Activated B cell treated with CpG ODN at 0.5 μM for 24 hours (primary cell): ENCODE results near the gene ARFGAP1. TPM values are rescaled to one million over a fixed set of nuclear protein-coding genes. Genes with fewer than 3 reads are reported as not detected.

Experiments
- ATAC-seq: fragments of 200-7000 bp; cut with Tn5 transposase; one replicate; pipeline ENCODE4 v1.10.0; 2021; ENCODE audit warnings: low read depth, mild to moderate bottlenecking, moderate library complexity
- CTCF ChIA-PET: fragments of 350-600 bp; sonication (Branson Sonifier 250); formaldehyde crosslinking; loops from one replicate; lab custom pipeline; 2021; ENCODE audit warnings: antibody characterized with exemption; lab: Charles Lee
- POLR2A ChIA-PET: fragments of 350-600 bp; sonication (Branson Sonifier 250); formaldehyde crosslinking; loops from one replicate; lab custom pipeline; 2021; ENCODE audit warnings: antibody characterized with exemption; lab: Charles Lee
- DNase-seq: peaks from one replicate; pipeline ENCODE4 v3.0.0; 2022
- H3K27ac Mint-ChIP-seq: one replicate; pipeline ENCODE4 v1.8.0; 2020; ENCODE audit warnings: mixed read lengths
- H3K27me3 Mint-ChIP-seq: one replicate; pipeline ENCODE4 v1.8.0; 2021; ENCODE audit warnings: mixed read lengths
- H3K36me3 Mint-ChIP-seq: one replicate; pipeline ENCODE4 v1.8.0; 2021; ENCODE audit warnings: low read depth, mixed read lengths
- H3K4me1 Mint-ChIP-seq: one replicate; pipeline ENCODE4 v1.8.0; 2021; ENCODE audit warnings: mixed read lengths
- H3K4me3 Mint-ChIP-seq: one replicate; pipeline ENCODE4 v1.8.0; 2020; ENCODE audit warnings: mild to moderate bottlenecking, mixed read lengths
- H3K9me3 Mint-ChIP-seq: one replicate; pipeline ENCODE4 v1.8.0; 2020; ENCODE audit warnings: mixed read lengths
- intact Hi-C: fragments of 100-400 bp; cut with micrococcal nuclease; formaldehyde crosslinking; loops from one replicate; pipeline ENCODE4 v1.15.1; 2024
- total RNA-seq: library from RNA; stranded (reverse); gene quantifications from 2 replicates; pipeline ENCODE4 v1.2.3, GENCODE V29; 2022
- TF ChIP-seq, protein P1 (sequence below): fragments of 200-600 bp; IDR thresholded peaks from one replicate; pipeline ENCODE4 v1.8.0; 2022; ENCODE audit warnings: antibody characterized with exemption, mild to moderate bottlenecking

Gene ARFGAP1
- total RNA-seq, 1 donor from 2014 or later, result 85.8 TPM

GRCh38 chr20:63286781-63287696 is 14.4 kb downstream of the ARFGAP1 start:
- H3K36me3 Mint-ChIP-seq, result peaks cover 38% of the 10 kb centered on the region
- no peak overlapping the region for H3K4me3 Mint-ChIP-seq
- H3K27ac Mint-ChIP-seq, result no peak overlapping the region
- H3K9me3 Mint-ChIP-seq, result no peaks in the 10 kb centered on the region
- no peaks in the 10 kb centered on the region for H3K27me3 Mint-ChIP-seq
- ATAC-seq (no peak), DNase-seq (no peak)
- H3K4me1 Mint-ChIP-seq, result no peaks in the 10 kb centered on the region
- intact Hi-C loops, result no loop called here
- TF ChIP-seq, protein P1, sequence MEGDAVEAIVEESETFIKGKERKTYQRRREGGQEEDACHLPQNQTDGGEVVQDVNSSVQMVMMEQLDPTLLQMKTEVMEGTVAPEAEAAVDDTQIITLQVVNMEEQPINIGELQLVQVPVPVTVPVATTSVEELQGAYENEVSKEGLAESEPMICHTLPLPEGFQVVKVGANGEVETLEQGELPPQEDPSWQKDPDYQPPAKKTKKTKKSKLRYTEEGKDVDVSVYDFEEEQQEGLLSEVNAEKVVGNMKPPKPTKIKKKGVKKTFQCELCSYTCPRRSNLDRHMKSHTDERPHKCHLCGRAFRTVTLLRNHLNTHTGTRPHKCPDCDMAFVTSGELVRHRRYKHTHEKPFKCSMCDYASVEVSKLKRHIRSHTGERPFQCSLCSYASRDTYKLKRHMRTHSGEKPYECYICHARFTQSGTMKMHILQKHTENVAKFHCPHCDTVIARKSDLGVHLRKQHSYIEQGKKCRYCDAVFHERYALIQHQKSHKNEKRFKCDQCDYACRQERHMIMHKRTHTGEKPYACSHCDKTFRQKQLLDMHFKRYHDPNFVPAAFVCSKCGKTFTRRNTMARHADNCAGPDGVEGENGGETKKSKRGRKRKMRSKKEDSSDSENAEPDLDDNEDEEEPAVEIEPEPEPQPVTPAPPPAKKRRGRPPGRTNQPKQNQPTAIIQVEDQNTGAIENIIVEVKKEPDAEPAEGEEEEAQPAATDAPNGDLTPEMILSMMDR, result no peak
- ChIA-PET POLR2A (no interaction called here), CTCF (no interaction called here)

- Mint-ChIP-seq H3K27me3 (no peaks in the 10 kb centered on the region), H3K27ac (no peak overlapping the region), H3K36me3 (peaks cover 32% of the 10 kb centered on the region), H3K9me3 (no peaks in the 10 kb centered on the region), H3K4me3 (no peak overlapping the region), H3K4me1 (no peaks in the 10 kb centered on the region)
- ChIA-PET POLR2A (no interaction called here), CTCF (interaction anchor here (0.7 kb wide), 1 partner anchor 65 kb away, joined by 3 read pairs; no protein-coding TSS in a partner anchor)
- ATAC-seq (no peak), DNase-seq (no peak)
- intact Hi-C loops, result no loop called here
- TF ChIP-seq, protein P1, result no peak
Measured at GRCh38 chr20:63287697-63288580, 15.3 kb downstream of the ARFGAP1 start.

- no peak for ATAC-seq
- Mint-ChIP-seq H3K27ac (no peak overlapping the region), H3K4me3 (no peak overlapping the region), H3K9me3 (no peaks in the 10 kb centered on the region), H3K27me3 (no peaks in the 10 kb centered on the region), H3K36me3 (peaks cover 26% of the 10 kb centered on the region), H3K4me1 (no peaks in the 10 kb centered on the region)
- POLR2A ChIA-PET, result no interaction called here
- DNase-seq, result no peak
- CTCF ChIA-PET, result interaction anchor here (0.7 kb wide), 1 partner anchor 65 kb away, joined by 3 read pairs; no protein-coding TSS in a partner anchor
- TF ChIP-seq, protein P1, result no peak
- intact Hi-C loops, result no loop called here
Measured at GRCh38 chr20:63288581-63289251, 16.1 kb downstream of the ARFGAP1 start.

- H3K27me3 Mint-ChIP-seq, result no peaks in the 10 kb centered on the region
- CTCF ChIA-PET, result interaction anchor here (1.3 kb wide), 1 partner anchor 65 kb away, joined by 5 read pairs; no protein-coding TSS in a partner anchor
- intact Hi-C loops, result no loop called here
- peaks cover 24% of the 10 kb centered on the region for H3K36me3 Mint-ChIP-seq
- H3K4me3 Mint-ChIP-seq, result no peak overlapping the region
- POLR2A ChIA-PET, result no interaction called here
- H3K4me1 Mint-ChIP-seq, result no peaks in the 10 kb centered on the region
- no peaks in the 10 kb centered on the region for H3K9me3 Mint-ChIP-seq
- no peak overlapping the region for H3K27ac Mint-ChIP-seq
- DNase-seq, result no peak
- no peak for ATAC-seq
- TF ChIP-seq, protein P1, result no peak
Measured at GRCh38 chr20:63289311-63290135, 16.9 kb downstream of the ARFGAP1 start.
